Activated T-cell treated with anti-CD3 and anti-CD28 coated beads, Interleukin-2, amount 50 U/mL, for 24 hours (primary cell): ENCODE data around the gene ZCCHC24.
"Not testable (repeated sequence)": the region's sequence is repeated elsewhere in the genome, so short reads cannot be mapped to it uniquely, and the experiment has no call there.

Source experiments
- DNase-seq: peaks from one replicate; pipeline ENCODE4 v3.0.0-alpha.2; 2020
- H3K27ac Mint-ChIP-seq: 2 replicates; pipeline ENCODE4 v1.8.0; 2020; ENCODE audit warnings: mild to moderate bottlenecking, mixed read lengths
- H3K27me3 Mint-ChIP-seq: 2 replicates; pipeline ENCODE4 v1.8.0; 2020; ENCODE audit warnings: mixed read lengths
- H3K36me3 Mint-ChIP-seq: 2 replicates; pipeline ENCODE4 v1.8.0; 2020; ENCODE audit warnings: low read depth, mixed read lengths
- H3K4me1 Mint-ChIP-seq: 2 replicates; pipeline ENCODE4 v1.8.0; 2020; ENCODE audit warnings: low read depth, mixed read lengths
- H3K4me3 Mint-ChIP-seq: 2 replicates; pipeline ENCODE4 v1.8.0; 2020; ENCODE audit warnings: mild to moderate bottlenecking, moderate library complexity, mixed read lengths
- H3K9me3 Mint-ChIP-seq: 2 replicates; pipeline ENCODE4 v1.8.0; 2020; ENCODE audit warnings: mixed read lengths

The ZCCHC24 gene

DNA sequence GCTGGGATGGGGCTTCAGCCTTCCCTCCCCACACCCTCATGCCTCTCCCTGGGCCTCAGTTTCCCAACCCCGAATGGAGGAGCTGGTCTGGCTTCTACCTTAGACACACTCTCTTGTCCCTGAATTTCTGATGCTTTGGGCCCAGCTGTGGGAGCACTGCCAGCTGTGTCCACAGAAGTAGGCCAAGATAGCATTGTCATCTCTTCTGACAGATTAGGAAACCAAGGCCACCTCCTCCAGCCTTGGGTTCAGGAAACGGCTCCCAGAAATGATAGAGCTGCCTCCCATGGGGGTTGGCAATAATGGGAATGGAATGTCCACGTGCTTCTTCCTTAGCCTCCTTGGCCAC, 96.8 kb downstream of the ZCCHC24 start:
- Mint-ChIP-seq H3K4me3 (peak overlapping the region; percentile 89), H3K27ac (peak overlapping the region; percentile 96), H3K36me3 (peaks cover 60% of the 10 kb centered on the region), H3K27me3 (no peaks in the 10 kb centered on the region), H3K9me3 (no peaks in the 10 kb centered on the region), H3K4me1 (peaks cover 38% of the 10 kb centered on the region)
- no peak for DNase-seq

DNA sequence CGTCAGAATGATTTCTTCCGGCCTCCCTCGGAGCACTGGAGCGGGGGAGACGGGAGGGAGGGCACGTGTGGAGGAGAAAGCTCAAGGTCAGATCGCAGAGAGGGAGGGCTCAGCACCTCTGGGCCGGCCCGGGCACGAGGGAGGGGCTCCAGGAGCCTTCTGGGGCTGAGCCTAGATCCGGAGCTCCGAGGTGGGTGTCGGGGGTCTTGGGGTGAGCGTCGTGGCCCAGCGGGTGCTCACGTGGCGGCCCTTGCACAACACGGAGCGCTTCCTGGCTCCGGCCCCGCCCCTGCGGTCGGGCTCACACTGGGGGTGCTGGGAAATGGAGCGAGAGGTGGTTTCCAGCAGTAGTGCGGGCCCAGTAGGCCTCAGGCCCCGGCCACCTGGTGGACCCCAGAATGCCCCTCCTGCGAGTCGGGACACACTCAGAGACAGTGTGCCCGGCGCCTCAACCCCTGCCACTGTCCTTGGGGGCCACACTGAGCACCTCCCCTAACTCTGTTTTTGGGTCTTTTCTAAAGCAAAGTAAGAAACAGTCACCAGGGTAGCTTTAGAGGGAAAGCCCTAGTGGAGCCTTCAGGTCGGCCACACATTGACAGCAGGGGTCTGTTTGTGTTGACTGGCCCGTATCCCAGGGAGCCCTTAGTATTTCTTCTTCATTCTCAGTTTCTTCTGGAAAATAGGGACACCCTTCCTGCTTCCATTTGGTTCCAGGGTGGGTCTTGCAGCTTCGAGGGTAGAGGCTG, 97.4 kb downstream of the ZCCHC24 start:
- Mint-ChIP-seq H3K4me3 (peak overlapping the region; percentile 89), H3K36me3 (peaks cover 54% of the 10 kb centered on the region), H3K27ac (peak overlapping the region; percentile 96), H3K4me1 (peaks cover 33% of the 10 kb centered on the region), H3K9me3 (no peaks in the 10 kb centered on the region), H3K27me3 (no peaks in the 10 kb centered on the region)
- peak; percentile 86 for DNase-seq

- peak; percentile 99 for DNase-seq
- Mint-ChIP-seq H3K4me3 (peak within 1 kb of the TSS; percentile 89), H3K27me3 (no peaks in the 10 kb centered on the region), H3K36me3 (peaks cover 47% of the 10 kb centered on the region), H3K27ac (peak within 1 kb of the TSS; percentile 96), H3K9me3 (no peaks in the 10 kb centered on the region), H3K4me1 (peaks cover 28% of the 10 kb centered on the region)
Observed at GRCh38 chr10:79347226-79347893, 98.1 kb downstream of the ZCCHC24 start, which contains the start of gene PPIF. PPIF (plus strand) TSS chr10:79347469; CDS start chr10:79347549, 80 bp downstream.

DNA sequence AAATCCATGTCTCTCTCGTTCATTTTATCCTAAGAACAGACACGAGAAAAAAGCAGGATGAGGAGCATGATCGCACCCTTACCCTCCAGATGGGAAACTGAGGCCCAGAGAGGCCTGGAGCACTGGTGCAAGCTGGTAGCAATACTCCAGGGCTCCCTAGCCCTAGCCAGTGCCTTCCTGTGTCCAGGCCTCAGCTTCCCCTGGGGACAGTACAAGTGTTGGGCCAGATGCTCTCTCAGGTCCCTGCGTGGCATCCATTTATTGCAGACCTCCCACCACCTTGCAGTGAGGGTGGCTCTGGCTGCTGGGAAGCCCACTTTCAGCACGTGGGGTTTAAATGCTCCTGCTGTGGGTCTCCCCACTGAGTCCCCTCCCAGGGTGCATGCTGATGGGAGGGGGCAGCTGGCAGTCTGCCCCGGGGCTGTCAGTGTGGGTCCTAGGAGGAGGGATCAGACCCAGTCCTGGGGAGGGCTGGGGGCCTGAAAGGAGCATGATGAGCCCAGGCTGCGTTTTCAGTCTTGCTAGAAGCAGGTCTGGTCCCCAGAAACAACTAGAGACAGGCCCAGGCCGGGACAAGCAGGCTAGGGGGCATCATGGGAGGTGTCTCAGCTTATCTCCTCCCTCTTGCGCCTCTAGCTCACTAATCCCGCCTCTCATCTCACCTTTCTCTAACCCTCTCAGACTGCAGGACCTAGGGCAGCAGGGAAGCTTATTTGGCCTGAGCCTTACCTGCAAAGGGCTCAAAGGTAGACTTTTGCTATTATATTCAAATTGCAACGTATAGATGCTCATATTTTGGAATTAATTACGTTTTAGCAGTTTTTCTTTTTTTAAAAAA, 98.8 kb downstream of the ZCCHC24 start:
- DNase-seq: no peak
- Mint-ChIP-seq H3K9me3 (no peaks in the 10 kb centered on the region), H3K4me3 (peak overlapping the region; percentile 89), H3K27ac (peak overlapping the region; percentile 33), H3K4me1 (peaks cover 25% of the 10 kb centered on the region), H3K36me3 (peaks cover 40% of the 10 kb centered on the region), H3K27me3 (no peaks in the 10 kb centered on the region)

DNA sequence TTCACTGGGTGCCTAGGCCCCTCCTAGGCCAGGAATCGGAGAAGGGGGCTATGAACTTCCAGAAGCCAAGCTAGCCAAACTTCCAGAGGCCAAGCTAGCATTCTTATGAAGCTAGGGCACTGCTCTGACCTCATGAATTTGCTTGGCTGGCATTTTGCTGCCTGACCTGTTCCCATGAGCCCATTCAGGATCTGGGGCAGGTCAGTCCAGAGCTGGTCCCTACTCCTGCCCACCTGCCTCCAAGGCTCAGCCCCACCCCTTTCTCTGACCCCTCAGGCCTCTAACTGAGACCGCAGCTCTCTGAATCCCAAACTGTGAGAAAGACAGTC, 99.4 kb downstream of the ZCCHC24 start:
- no peak overlapping the region for H3K4me3 Mint-ChIP-seq
- peaks cover 25% of the 10 kb centered on the region for H3K4me1 Mint-ChIP-seq
- no peaks in the 10 kb centered on the region for H3K27me3 Mint-ChIP-seq
- peaks cover 33% of the 10 kb centered on the region for H3K36me3 Mint-ChIP-seq
- H3K9me3 Mint-ChIP-seq: no peaks in the 10 kb centered on the region
- H3K27ac Mint-ChIP-seq: no peak overlapping the region
- no peak for DNase-seq

DNA sequence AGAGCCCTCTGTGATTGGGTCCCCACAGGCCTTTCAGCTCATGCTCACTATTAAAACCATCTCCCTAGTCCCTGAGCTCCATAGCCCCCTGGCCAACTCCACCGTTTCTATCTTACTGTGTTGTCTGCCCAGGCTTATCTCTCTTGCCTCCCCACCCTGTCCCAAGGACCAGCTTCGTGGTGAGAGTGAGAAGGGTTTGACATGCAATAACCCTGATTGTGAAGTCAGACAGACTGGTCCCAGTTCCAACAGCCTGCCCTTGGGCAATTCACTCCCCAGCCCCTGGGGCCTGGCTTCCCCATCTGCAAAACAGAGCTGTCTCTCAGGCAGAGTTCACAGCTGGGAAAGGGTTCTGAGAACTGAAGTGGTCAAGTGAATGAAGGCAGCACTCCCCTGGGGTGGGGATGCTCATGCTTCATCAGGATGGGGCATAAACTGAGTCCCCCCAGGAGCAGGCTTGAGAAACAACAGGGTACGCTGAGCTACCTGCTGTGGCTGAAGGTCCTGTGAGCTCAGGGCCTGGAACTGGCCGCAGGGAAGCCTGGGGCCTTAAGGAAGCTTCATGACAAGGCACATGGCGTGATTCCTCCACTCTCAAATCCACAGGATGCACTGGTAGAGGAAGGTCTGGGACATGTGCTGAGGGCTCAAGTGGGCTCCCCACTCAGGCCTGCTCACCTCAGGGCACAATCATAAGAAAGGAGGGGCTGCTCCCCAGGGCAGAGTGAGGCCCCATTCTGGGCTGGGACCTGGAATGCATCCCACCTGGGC, 100.0 kb downstream of the ZCCHC24 start:
- Mint-ChIP-seq H3K4me3 (no peak overlapping the region), H3K9me3 (no peaks in the 10 kb centered on the region), H3K27me3 (no peaks in the 10 kb centered on the region), H3K27ac (no peak overlapping the region), H3K4me1 (peaks cover 24% of the 10 kb centered on the region), H3K36me3 (peaks cover 28% of the 10 kb centered on the region)
- no peak for DNase-seq

- Mint-ChIP-seq H3K9me3 (no peaks in the 10 kb centered on the region), H3K36me3 (peaks cover 20% of the 10 kb centered on the region), H3K27me3 (no peaks in the 10 kb centered on the region), H3K4me3 (no peak overlapping the region), H3K4me1 (peaks cover 16% of the 10 kb centered on the region), H3K27ac (no peak overlapping the region)
- DNase-seq: no peak
Observed at GRCh38 chr10:79344502-79345195, 100.8 kb downstream of the ZCCHC24 start.

- Mint-ChIP-seq H3K9me3 (no peaks in the 10 kb centered on the region), H3K27ac (no peak overlapping the region), H3K4me3 (no peak overlapping the region), H3K27me3 (no peaks in the 10 kb centered on the region), H3K36me3 (peaks cover 3% of the 10 kb centered on the region), H3K4me1 (peaks cover 3% of the 10 kb centered on the region)
- peak; percentile 20 for DNase-seq
Observed at GRCh38 chr10:79342811-79343561, 102.4 kb downstream of the ZCCHC24 start.

DNA sequence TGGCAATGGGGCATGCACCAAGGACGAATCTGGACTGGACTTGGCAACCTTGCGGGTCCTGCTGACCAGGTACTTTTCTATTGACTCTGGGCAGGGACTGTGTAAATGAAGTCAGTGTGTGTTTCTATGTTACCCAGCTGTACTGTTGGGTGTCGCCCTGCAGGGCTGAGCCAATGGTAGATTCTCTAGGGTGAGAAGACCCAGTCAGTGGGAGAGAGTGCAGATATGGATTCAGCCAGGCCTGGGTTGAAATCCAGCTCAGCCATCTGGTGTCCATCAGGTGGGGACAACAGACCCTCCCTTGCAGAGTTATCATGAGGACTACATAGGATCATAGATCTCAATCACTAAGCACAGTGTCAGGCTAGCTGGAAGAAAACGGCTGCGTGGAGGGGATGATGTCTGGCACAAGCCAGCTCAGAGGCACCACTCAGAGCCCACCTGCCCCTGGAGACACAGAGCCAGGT, 103.1 kb downstream of the ZCCHC24 start:
- no peak overlapping the region for H3K27ac Mint-ChIP-seq
- H3K9me3 Mint-ChIP-seq: no peaks in the 10 kb centered on the region
- DNase-seq: no peak
- H3K4me3 Mint-ChIP-seq: no peak overlapping the region
- peaks cover 3% of the 10 kb centered on the region for H3K4me1 Mint-ChIP-seq
- no peaks in the 10 kb centered on the region for H3K36me3 Mint-ChIP-seq
- H3K27me3 Mint-ChIP-seq: no peaks in the 10 kb centered on the region

GRCh38 chr10:79340646-79341244, 104.7 kb downstream of the ZCCHC24 start:
- H3K36me3 Mint-ChIP-seq: no peaks in the 10 kb centered on the region
- H3K4me1 Mint-ChIP-seq: no peaks in the 10 kb centered on the region
- H3K4me3 Mint-ChIP-seq: no peak overlapping the region
- DNase-seq: peak; percentile 20
- H3K9me3 Mint-ChIP-seq: no peaks in the 10 kb centered on the region
- H3K27me3 Mint-ChIP-seq: no peaks in the 10 kb centered on the region
- H3K27ac Mint-ChIP-seq: no peak overlapping the region

- peak; percentile 20 for DNase-seq
- H3K36me3 Mint-ChIP-seq: no peaks in the 10 kb centered on the region
- H3K27me3 Mint-ChIP-seq: no peaks in the 10 kb centered on the region
- peaks cover 11% of the 10 kb centered on the region for H3K4me1 Mint-ChIP-seq
- H3K27ac Mint-ChIP-seq: no peak overlapping the region
- H3K9me3 Mint-ChIP-seq: no peaks in the 10 kb centered on the region
- no peak overlapping the region for H3K4me3 Mint-ChIP-seq
Observed at GRCh38 chr10:79339266-79339665, 106.2 kb downstream of the ZCCHC24 start.

DNA sequence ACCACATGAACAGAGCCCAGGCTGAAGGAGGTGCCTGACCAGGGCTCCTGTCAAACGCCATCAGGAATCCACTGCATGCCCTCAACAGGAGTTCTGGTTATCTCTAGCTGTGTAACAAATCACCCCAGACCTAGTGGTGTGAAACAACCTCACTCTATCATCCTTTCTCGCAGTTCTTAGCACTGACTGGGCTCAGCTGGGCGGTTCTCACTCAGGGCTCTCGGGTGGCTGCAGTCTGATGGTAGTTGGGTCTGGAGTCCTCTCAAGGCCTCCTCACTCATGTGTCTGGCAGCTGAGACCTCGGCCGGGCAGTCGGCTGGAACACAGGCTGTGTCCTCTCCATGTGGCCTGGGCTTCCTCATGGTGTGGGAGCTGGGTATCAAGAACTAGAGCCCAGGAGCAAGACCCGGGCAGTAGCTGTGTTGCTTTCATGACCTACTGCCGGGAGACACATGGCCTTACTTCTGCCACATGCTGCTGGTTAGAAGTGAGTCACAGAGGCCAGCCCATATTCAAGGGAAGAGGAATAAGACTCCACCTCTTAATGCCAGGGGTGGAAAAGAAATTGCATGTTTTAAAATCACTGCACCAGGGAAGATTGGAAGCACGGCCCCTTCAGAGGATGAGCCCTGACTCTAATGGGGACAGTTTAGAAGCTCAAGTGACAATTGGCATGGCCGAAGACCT, 107.5 kb downstream of the ZCCHC24 start:
- DNase-seq, H3K27me3 Mint-ChIP-seq: not testable (repeated sequence)

More for the DNA sequence above, 107.5 kb downstream of the ZCCHC24 start:
- H3K4me3 Mint-ChIP-seq, H3K9me3 Mint-ChIP-seq, H3K36me3 Mint-ChIP-seq, H3K27ac Mint-ChIP-seq: not testable (repeated sequence)
- H3K4me1 Mint-ChIP-seq: peaks cover 22% of the 10 kb centered on the region
